RWPE2 (cell line): Measurements from ENCODE around the gene MACROD2.

Source experiments
- ATAC-seq: fragments of 200-7000 bp; cut with Tn5 transposase; 3 replicates; pipeline ENCODE4 v1.9.1; 2021; ENCODE audit warnings: low read depth
- DNase-seq: peaks from one replicate; pipeline ENCODE4 v3.0.0-alpha.2; 2020; ENCODE audit warnings: low spot score
- H3K27ac ChIP-seq: fragments of 450-650 bp; 2 replicates; pipeline ENCODE4 v1.5.1; 2017; ENCODE audit warnings: mild to moderate bottlenecking; ENCODE audit not compliant: poor library complexity, severe bottlenecking
- H3K27me3 ChIP-seq: fragments of 250-450 bp; sonication (Bioruptor Pico); 2 replicates; pipeline ENCODE4 v1.5.1; 2021; ENCODE audit warnings: mild to moderate bottlenecking, moderate library complexity; ENCODE audit not compliant: insufficient read depth, poor library complexity, severe bottlenecking
- H3K36me3 ChIP-seq: fragments of 250-450 bp; sonication (Bioruptor Pico); 2 replicates; pipeline ENCODE4 v1.5.1; 2020; ENCODE audit warnings: low read depth, mild to moderate bottlenecking, moderate library complexity
- H3K4me1 ChIP-seq: fragments of 250-450 bp; sonication (Bioruptor Pico); 2 replicates; pipeline ENCODE4 v1.5.1; 2021; ENCODE audit warnings: mild to moderate bottlenecking, moderate library complexity; ENCODE audit not compliant: insufficient read depth, poor library complexity, severe bottlenecking
- H3K4me3 ChIP-seq: fragments of 250-450 bp; sonication (Bioruptor Pico); 2 replicates; pipeline ENCODE4 v1.5.1; 2021; ENCODE audit warnings: mild to moderate bottlenecking, moderate library complexity; ENCODE audit not compliant: severe bottlenecking
- H3K9me3 ChIP-seq: fragments of 250-450 bp; sonication (Bioruptor Pico); 2 replicates; pipeline ENCODE4 v1.5.1; 2021; ENCODE audit warnings: mild to moderate bottlenecking, moderate library complexity; ENCODE audit not compliant: severe bottlenecking
- CTCF ChIP-seq: fragments of 450-650 bp; IDR thresholded peaks from one replicate; pipeline ENCODE4 v1.5.1; 2017; ENCODE audit warnings: mild to moderate bottlenecking, moderate library complexity; ENCODE audit not compliant: poor library complexity, severe bottlenecking

Gene MACROD2

GRCh38 chr20:15209537-15209936 is 1214.2 kb downstream of the MACROD2 start:
- Histone ChIP-seq H3K9me3 (no peaks in the 10 kb centered on the region), H3K4me1 (no peaks in the 10 kb centered on the region), H3K27ac (no peak overlapping the region), H3K27me3 (no peaks in the 10 kb centered on the region), H3K36me3 (no peaks in the 10 kb centered on the region), H3K4me3 (no peak overlapping the region)
- ATAC-seq = no peak
- DNase-seq = no peak
- TF ChIP-seq CTCF = no peak

- Histone ChIP-seq H3K4me1 (no peaks in the 10 kb centered on the region), H3K27ac (no peak overlapping the region), H3K27me3 (no peaks in the 10 kb centered on the region), H3K4me3 (no peak overlapping the region), H3K36me3 (no peaks in the 10 kb centered on the region), H3K9me3 (no peaks in the 10 kb centered on the region)
- ATAC-seq (no peak), DNase-seq (no peak)
- no peak for TF ChIP-seq CTCF
Measured at GRCh38 chr20:15214051-15214450, 1218.7 kb downstream of the MACROD2 start.

- peak overlapping the region; percentile 64 for H3K27ac ChIP-seq
- no peaks in the 10 kb centered on the region for H3K9me3 ChIP-seq
- no peaks in the 10 kb centered on the region for H3K36me3 ChIP-seq
- H3K4me1 ChIP-seq = peaks cover 17% of the 10 kb centered on the region
- DNase-seq (no peak), ATAC-seq (peak; percentile 29; the same call in 1 of the 3 replicates)
- TF ChIP-seq CTCF = no peak
- no peak overlapping the region for H3K4me3 ChIP-seq
- no peaks in the 10 kb centered on the region for H3K27me3 ChIP-seq
Measured at GRCh38 chr20:15220009-15220656, 1224.8 kb downstream of the MACROD2 start.

GRCh38 chr20:15220778-15221565 is 1225.7 kb downstream of the MACROD2 start:
- DNase-seq (no peak), ATAC-seq (peak; percentile 78)
- Histone ChIP-seq H3K4me3 (no peak overlapping the region), H3K4me1 (peaks cover 17% of the 10 kb centered on the region), H3K9me3 (no peaks in the 10 kb centered on the region), H3K36me3 (no peaks in the 10 kb centered on the region), H3K27me3 (no peaks in the 10 kb centered on the region), H3K27ac (peak overlapping the region; percentile 64)
- TF ChIP-seq CTCF = no peak
